ENCODE data around the gene URGCP. TPM values are rescaled to one million over a fixed set of nuclear protein-coding genes. Genes with fewer than 3 reads are reported as not detected.

The URGCP gene
- total and polyA plus RNA-seq, 2 of the 4 experiments (the other 2 are of a cell fraction): 22.0 to 25.5 TPM

DNA sequence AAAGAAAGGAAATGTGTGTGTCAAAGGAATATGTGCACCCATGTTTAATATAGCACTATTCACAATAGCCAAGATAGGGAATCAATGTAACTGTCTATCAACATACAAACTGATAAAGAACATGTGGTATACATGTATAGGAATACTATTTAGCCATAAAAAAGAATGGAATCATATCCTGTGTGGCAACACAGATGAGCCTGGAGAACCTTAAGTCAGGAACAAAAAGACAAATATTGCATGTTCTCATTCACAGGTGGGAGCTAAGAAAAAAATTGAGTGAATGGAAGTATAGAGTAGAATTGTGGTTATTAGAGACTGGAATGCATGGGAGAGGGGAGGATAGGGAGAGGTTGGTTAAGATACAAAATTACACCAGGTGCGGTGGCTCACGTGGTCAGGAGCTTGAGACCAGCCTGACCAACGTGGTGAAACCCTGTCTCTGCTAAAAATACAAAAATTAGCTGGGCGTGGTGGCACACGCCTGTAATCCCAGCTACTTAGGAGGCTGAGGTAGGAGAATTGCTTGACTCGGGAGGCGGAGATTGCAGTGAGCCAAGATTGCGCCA lies 10.5 kb downstream of the URGCP start:
- H3K4me1 ChIP-seq (ENCODE audit: control insufficient read depth, insufficient read depth, low read length): no peaks in the 10 kb centered on the region
- no peak overlapping the region for H2BK5ac ChIP-seq (ENCODE audit: low read depth, low read length, poor library complexity, severe bottlenecking)
- WGBS, 2 experiments (ENCODE audit: extremely low coverage in 2 of 2, insufficient read length in 1 of 2): 80% methylated on average over 1 of the region's 8 CpGs; no CpG with 5 or more reads in 1 of the 2 experiments
- TF ChIP-seq RCOR1 (IDR thresholded peaks at IDR 0.05; ENCODE audit: insufficient replicate concordance, low read length) (no peak), BHLHE40 (IDR thresholded peaks at IDR 0.05; ENCODE audit: low read depth, low read length) (no peak), NFE2L2 (IDR thresholded peaks at IDR 0.05; ENCODE audit: low read depth, low read length) (no peak), FOS (IDR thresholded peaks at IDR 0.05; ENCODE audit: low read depth, low read length) (no peak), CEBPB (IDR thresholded peaks at IDR 0.05; ENCODE audit: low read depth, low read length) (no peak), POLR2A (IDR thresholded peaks at IDR 0.05; ENCODE audit: low read depth, low read length) (no peak), CHD1 (IDR thresholded peaks at IDR 0.05; ENCODE audit: low read depth, low read length) (no peak), MAFK (IDR thresholded peaks at IDR 0.05; ENCODE audit: low read depth, low read length) (no peak), MXI1 (IDR thresholded peaks at IDR 0.05; ENCODE audit: borderline replicate concordance, low read depth, low read length) (no peak), RAD21 (IDR thresholded peaks at IDR 0.05; ENCODE audit: low read length) (no peak)
- TF ChIP-seq, protein P1, sequence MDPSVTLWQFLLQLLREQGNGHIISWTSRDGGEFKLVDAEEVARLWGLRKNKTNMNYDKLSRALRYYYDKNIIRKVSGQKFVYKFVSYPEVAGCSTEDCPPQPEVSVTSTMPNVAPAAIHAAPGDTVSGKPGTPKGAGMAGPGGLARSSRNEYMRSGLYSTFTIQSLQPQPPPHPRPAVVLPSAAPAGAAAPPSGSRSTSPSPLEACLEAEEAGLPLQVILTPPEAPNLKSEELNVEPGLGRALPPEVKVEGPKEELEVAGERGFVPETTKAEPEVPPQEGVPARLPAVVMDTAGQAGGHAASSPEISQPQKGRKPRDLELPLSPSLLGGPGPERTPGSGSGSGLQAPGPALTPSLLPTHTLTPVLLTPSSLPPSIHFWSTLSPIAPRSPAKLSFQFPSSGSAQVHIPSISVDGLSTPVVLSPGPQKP (IDR thresholded peaks at IDR 0.05; ENCODE audit: borderline replicate concordance, low read depth, low read length): no peak
- no peak for ATAC-seq (ENCODE audit: low read depth)
- H4K5ac ChIP-seq (ENCODE audit: low read depth, low read length): no peak overlapping the region
- no peak overlapping the region for H3K4me3 ChIP-seq (ENCODE audit: insufficient read depth, low read depth, low read length)
- H2AK5ac ChIP-seq (ENCODE audit: low read depth, low read length): no peak overlapping the region
- no peak overlapping the region for H3K27ac ChIP-seq (ENCODE audit: insufficient read depth, low read length)
- in situ Hi-C loops (cut with MboI; ENCODE audit: low sequenced_read_pairs): no loop called here
- no TSS peak for BruUV-seq (replicated peaks)
- intact Hi-C loops (cut with micrococcal nuclease): no loop called here
- H3K36me3 ChIP-seq (ENCODE audit: control insufficient read depth, insufficient read depth, low read length): peaks cover 4% of the 10 kb centered on the region
- H2BK120ac ChIP-seq (ENCODE audit: low read depth, low read length): no peak overlapping the region
- no peak overlapping the region for H3K4me2 ChIP-seq (ENCODE audit: low read depth, low read length)
- H2AK9ac ChIP-seq (replicated peaks; ENCODE audit: low read depth, low read length, poor library complexity): no peak overlapping the region
- H4K91ac ChIP-seq (ENCODE audit: insufficient read depth, low read depth, low read length): no peak overlapping the region
- H3K23ac ChIP-seq (ENCODE audit: low read depth, low read length): no peak overlapping the region
- dilution Hi-C loops (cut with HindIII; ENCODE audit: low sequenced_read_pairs, unreplicated experiment): no loop called here
- no peak for DNase-seq
- H3K9ac ChIP-seq (ENCODE audit: low read depth, low read length): no peak overlapping the region
- no peaks in the 10 kb centered on the region for H3K9me3 ChIP-seq (ENCODE audit: control insufficient read depth, insufficient read depth, low read length)
- peaks cover 28 to 74% of the 10 kb centered on the region in 2 experiments for H3K79me1 ChIP-seq (ENCODE audit: low read depth in 1 of 2, low read length in 2 of 2)
- H3K18ac ChIP-seq (ENCODE audit: low read depth, low read length): no peak overlapping the region
- H3K56ac ChIP-seq (ENCODE audit: extremely low read depth, insufficient read depth, low read length): no peak overlapping the region
- no peak overlapping the region for H2BK20ac ChIP-seq (ENCODE audit: low read depth, low read length)
- H3K27me3 ChIP-seq (ENCODE audit: control insufficient read depth, insufficient read depth, low read length): no peaks in the 10 kb centered on the region
- no peak overlapping the region for H4K8ac ChIP-seq (ENCODE audit: low read depth in 2 of 2, low read length in 2 of 2)
- CTCF ChIA-PET: interaction anchor here (0.6 to 0.8 kb wide), 2 partner anchors 9 to 85 kb away, joined by 3 read pairs; no protein-coding TSS in a partner anchor
- no peak overlapping the region for H2BK15ac ChIP-seq (ENCODE audit: low read depth, low read length)
- no peak overlapping the region for H3K14ac ChIP-seq (replicated peaks; ENCODE audit: low read depth, low read length)
- H3K4ac ChIP-seq (ENCODE audit: low read depth, low read length): no peak overlapping the region
- POLR2A ChIA-PET (ENCODE audit: unreplicated experiment): no interaction called here
- peaks cover 36% of the 10 kb centered on the region for H4K20me1 ChIP-seq (ENCODE audit: insufficient read depth, low read length)
- H2AFZ ChIP-seq (replicated peaks; ENCODE audit: low read length, poor library complexity): no peak overlapping the region
- peaks cover 9% of the 10 kb centered on the region for H3K9me1 ChIP-seq (ENCODE audit: insufficient read depth, low read length)
